HG03025 (cell line): ENCODE measurements around the gene NUDT16.
A peak's percentile ranks its signal among the peaks of the same experiment; 100 is the strongest.
"Not testable (repeated sequence)": the region's sequence is repeated elsewhere in the genome, so short reads cannot be mapped to it uniquely, and the experiment has no call there.

ENCODE experiments used
- ATAC-seq: cut with Tn5 transposase; IDR thresholded peaks from one replicate; pipeline ENCODE4 v1.9.1; 2021; ENCODE audit warnings: mild to moderate bottlenecking, moderate library complexity; ENCODE audit not compliant: unreplicated experiment, low FRiP score

The NUDT16 gene

DNA sequence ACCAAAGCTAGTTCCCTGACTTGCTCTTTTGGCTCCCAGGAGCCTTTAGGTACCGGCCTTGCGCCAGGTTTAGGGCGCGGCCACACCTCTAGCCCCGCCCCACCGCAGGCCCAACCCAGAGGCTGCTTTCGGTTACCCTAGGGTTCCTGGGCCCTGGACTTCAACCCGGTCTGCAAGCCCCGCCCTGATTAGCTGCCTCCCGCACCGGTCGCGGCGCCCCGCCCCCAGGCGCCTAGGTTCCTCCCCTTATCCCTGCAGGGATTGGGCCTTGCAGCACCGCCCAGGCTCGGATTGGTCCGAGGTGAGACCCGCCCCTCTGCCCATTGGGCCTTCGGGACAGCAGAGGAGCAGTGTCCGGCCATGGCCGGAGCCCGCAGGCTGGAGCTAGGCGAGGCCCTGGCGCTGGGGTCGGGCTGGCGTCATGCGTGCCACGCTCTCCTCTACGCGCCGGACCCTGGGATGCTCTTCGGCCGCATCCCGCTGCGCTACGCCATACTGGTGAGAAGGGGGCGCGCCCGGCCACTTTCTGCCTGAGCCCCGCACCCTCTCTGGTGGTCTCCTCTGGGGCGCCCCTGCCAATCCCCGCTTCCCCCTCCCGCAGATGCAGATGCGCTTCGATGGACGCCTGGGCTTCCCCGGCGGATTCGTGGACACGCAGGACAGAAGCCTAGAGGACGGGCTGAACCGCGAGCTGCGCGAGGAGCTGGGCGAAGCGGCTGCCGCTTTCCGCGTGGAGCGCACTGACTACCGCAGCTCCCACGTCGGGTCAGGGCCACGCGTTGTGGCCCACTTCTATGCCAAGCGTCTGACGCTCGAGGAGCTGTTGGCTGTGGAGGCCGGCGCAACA, at the start of gene NUDT16:
Gene NUDT16, plus strand, starts transcription at position 330 of the 847 bp plus-strand sequence. Its CDS starts 31 bp downstream, at position 361.
- ATAC-seq, result peak; percentile 99

DNA sequence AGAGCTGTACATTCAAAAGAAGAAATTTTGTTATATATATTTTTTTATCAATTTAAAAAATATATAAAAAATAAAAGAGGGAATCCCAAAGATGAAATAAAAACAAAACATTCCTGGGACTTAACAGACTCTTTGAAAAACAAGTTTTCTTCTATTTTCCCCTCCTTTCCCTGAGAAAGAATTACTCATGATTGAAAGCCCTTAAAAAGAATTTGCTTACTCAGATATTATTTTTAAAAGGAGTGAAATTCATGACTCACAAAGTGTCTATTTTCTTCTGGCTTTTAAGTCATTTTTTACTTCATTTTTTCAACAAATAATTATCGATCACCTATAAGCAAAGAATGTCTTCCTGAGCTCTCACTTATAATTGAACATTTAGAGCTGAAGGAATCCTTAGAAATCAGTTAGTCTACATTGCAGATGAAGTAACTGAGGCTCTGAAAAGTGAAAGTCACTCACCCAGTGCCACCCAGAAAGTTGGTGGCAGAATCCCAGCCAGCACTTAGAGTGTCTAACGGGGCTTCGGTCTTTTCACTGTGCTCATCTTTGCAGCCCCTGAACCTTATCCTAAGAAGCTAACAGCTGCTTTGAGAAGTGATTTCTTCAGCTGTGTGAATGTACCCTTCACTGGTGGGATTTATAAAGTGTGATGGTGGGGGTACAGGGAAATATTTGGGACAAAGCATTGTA, 42.5 kb upstream of the NUDT16 start:
- ATAC-seq, result no peak

- ATAC-seq, result no peak
Measured at GRCh38 chr3:131341761-131342160, 39.8 kb upstream of the NUDT16 start.

- no peak for ATAC-seq
Measured at GRCh38 chr3:131348911-131349310, 32.7 kb upstream of the NUDT16 start.

GRCh38 chr3:131349454-131349853, 32.1 kb upstream of the NUDT16 start:
- no peak for ATAC-seq

DNA sequence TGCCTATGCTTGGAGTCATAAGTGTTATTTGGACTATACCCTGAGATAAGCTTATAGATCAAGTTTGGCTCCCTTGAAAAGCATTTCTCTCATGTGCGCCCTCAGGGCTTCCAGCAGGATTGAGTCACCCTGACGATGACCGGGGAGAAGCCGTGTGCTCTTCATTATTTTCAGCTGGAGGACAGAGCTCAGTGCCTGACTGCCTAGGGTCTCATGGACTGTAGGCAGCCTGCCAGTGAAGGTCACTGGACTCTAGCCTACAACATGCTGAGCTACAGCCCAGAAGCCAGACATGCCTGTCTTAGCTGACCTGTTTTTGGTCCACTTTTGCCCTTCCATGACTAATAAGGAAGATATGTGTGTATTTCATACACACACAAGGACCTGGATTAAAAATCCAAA, 31.6 kb upstream of the NUDT16 start:
- ATAC-seq, result no peak

DNA sequence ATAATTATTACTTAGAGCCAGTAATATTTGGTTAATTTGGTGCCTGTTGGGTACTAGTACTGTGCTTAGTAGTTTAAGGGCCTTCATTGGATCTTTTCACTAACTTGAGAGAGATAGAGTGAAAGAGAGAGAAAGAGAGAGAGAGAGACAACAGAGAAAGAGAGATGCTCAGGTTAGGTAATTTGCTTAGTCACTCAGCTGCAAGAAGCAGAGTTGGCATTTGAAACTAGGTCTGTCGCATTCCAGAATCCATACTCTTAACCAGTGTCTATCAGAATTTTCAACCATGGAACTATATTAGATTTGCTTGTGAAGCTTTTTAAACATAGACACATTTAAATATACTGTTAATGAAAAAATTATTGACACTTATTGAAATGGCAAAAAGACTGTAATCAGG, 31.1 kb upstream of the NUDT16 start:
- no peak for ATAC-seq

DNA sequence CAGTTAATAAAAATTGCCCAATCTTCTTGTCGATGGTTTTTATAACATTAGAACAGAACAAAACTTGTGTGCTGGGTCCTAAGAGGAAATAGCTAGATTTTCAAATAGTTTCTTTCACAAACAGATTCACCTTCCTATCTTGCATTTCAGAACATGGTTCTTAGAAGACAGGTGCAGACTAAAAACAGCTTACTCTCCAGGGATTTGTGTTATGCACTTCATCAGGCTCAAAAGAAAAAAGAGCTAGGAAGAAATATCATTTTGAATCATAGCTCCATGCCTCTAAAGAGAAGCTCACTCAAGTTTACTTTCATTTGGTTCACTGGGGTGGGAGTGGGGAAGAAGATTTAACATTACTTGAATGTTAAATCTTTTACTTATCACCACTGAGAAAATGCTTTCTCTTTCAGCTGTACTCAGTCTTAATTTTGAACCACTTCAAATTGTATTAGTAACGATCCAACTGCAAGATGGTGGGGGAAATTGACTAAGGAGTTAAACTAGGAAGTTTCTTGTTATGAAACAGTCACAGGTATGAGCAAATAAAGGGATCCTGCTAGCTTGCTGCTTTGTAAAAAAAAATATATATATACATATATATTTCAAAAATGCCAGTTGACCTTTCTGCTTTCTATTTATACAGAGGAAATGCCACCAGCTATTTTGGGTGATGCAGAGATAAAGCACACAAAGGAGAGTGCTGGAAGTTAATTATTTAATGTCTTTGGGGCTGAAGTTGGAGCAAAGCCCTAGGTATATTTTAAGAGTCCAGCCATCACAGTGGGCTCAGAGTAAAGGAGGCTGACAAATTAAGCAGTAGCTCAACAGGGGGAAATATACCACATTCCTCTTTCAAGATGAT, 28.3 kb upstream of the NUDT16 start:
- ATAC-seq, result no peak

DNA sequence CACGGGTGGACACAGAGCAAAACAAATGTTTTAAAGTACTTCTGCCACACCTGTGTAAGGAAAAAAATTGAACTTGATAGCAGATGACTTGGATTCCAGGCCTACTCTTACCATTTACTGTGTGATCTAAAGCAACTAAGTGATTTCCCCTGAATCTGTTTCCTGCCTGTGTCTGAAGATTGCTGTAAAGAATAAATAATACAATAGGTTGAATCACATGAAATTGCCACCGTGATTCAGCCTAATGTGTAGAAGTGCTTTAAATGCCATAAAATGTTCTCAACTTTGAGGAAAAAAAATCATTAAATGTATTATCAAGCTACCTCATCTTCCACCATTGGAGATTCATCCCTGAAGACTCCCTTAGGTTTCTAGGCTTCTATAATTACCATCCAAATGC, 27.6 kb upstream of the NUDT16 start:
- ATAC-seq, result no peak

DNA sequence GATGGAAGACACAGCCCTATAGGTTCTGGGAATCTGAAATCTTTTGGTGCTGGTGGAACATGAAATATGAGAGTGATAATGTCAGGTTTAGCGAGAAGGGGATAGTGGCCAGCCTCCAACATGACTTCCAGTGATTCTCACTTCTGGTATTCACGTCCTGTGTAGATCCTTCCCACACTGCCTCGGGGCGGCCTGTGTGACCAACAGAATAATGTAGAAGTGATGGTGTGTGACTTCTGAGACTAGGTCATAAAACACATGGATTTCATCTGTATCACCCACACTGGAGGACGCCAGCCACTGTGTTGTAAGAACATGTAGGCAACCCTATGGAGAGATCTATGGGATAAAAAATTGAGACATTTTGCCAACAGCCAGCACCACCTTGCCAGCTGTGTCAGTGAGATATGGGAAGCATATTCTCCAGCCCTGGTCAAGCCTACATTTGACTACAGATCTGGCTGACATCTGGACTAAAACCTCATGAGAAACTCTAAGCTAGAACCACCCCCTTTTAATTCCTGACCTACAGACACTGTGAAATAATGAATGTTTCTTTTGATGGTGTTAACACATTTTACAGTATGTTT, 25.5 kb upstream of the NUDT16 start:
- ATAC-seq, result no peak

DNA sequence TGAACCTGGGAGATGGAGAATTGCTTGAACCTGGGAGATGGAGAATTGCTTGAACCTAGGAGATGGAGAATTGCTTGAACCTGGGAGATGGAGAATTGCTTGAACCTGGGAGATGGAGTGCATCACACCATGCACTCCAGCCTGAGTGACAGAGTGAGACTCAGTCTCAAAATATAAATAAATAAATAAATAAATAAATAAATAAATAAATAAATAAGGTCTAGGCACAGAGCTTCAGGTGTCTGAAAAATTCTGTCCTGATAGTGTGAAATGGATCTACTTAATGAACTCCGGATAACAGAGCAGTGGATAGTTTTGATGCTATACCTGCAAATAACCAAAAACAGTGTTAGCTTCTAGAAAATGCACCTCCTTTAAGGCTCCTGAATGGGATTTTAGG, 24.3 kb upstream of the NUDT16 start:
- ATAC-seq, result no peak

- ATAC-seq, result no peak
Measured at GRCh38 chr3:131360191-131360755, 21.3 kb upstream of the NUDT16 start.

- not testable (repeated sequence) for ATAC-seq
Measured at GRCh38 chr3:131361066-131361463, 20.5 kb upstream of the NUDT16 start.

GRCh38 chr3:131361464-131362421, 19.8 kb upstream of the NUDT16 start:
- ATAC-seq, result no peak

GRCh38 chr3:131363275-131363674, 18.3 kb upstream of the NUDT16 start:
- no peak for ATAC-seq

- no peak for ATAC-seq
Measured at GRCh38 chr3:131370935-131371687, 10.5 kb upstream of the NUDT16 start.

GRCh38 chr3:131371688-131372066, 9.9 kb upstream of the NUDT16 start:
- no peak for ATAC-seq

DNA sequence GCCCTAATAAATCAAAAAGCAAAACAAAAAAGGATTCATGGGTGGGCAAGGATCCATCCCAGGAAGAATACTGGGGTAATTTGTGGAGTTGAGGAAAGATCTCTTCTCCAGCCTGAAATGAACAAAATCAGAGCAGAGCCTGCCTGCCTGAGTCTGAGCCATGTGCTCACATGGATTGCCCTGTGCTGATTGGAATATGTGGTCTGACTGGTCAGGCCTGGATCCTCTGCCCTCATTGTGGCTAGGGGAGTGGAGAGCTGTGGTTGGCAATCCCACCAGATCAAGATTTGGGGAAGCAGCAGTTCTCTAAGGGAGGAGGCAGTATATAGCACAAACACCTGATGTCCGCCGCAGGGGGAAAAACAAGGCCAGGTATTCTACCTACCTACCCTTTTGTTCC, 6.8 kb upstream of the NUDT16 start:
- no peak for ATAC-seq
